HepG2 (cell line): ENCODE results near the gene NNMT. TPM values are rescaled to one million over a fixed set of nuclear protein-coding genes. Genes with fewer than 3 reads are reported as not detected.

Experiments used
- DNMT3B ChIP-seq: conservative IDR thresholded peaks from 2 replicates; pipeline ENCODE4 v1.6.1; 2016; ENCODE audit warnings: missing biosample characterization, control low read depth
- RXRA ChIP-seq: sonication (generic); formaldehyde crosslinking; IDR thresholded peaks from 2 replicates; pipeline ENCODE4 v1.5.1; 2020; ENCODE audit warnings: missing genetic modification reagents
- SP2 ChIP-seq: sonication (generic); formaldehyde crosslinking; IDR thresholded peaks from 2 replicates; pipeline ENCODE4 v1.5.1; 2020; ENCODE audit warnings: mild to moderate bottlenecking, missing genetic modification reagents
- STAG1 ChIP-seq: sonication (generic); formaldehyde crosslinking; IDR thresholded peaks from 2 replicates; pipeline ENCODE4 v1.4.0; 2020; ENCODE audit warnings: missing genetic modification reagents
- ZFX ChIP-seq: sonication (generic); formaldehyde crosslinking; IDR thresholded peaks from 2 replicates; pipeline ENCODE4 v1.4.0; 2020; ENCODE audit warnings: mild to moderate bottlenecking, low read depth, missing genetic modification reagents, moderate library complexity
- ZNF180 ChIP-seq: sonication (generic); formaldehyde crosslinking; IDR thresholded peaks from 2 replicates; pipeline ENCODE4 v1.4.0; 2020; ENCODE audit warnings: low read depth, missing genetic modification reagents, borderline replicate concordance
- ZNF781 ChIP-seq: sonication (generic); formaldehyde crosslinking; IDR thresholded peaks from 2 replicates; pipeline ENCODE4 v1.5.1; 2020; ENCODE audit warnings: borderline replicate concordance, mild to moderate bottlenecking, missing genetic modification reagents; ENCODE audit errors: not compliant biosample characterization
- ZNF839 ChIP-seq: sonication (generic); formaldehyde crosslinking; IDR thresholded peaks from 2 replicates; pipeline ENCODE4 v1.4.0; 2020; ENCODE audit warnings: missing genetic modification reagents, mild to moderate bottlenecking, borderline replicate concordance
- polyA plus RNA-seq, 8 experiments: library from polyadenylated mRNA; depleted of rRNA in 3 of 8; stranded (reverse) in 7 of 8; unstranded in 1 of 8; fragments of >200 nt; fragmentation: Illumina TruSeq in 4 of 8; extraction: Trizol in 4 of 8; gene quantifications; 2 replicates each; pipeline versions ENCODE4 v1.2.1 to v1.2.3, GENCODE V29; 2011 to 2016; ENCODE audit warnings: low read depth in 4 of 8, missing spikeins in 1 of 8, mixed read lengths in 1 of 8; ENCODE audit not compliant: insufficient read depth in 1 of 8
- total RNA-seq, 5 experiments: library from RNA; depleted of rRNA; stranded (reverse); fragments of >200 nt; fragmentation: Illumina TruSeq; extraction: Trizol; gene quantifications; 2 replicates each; pipeline ENCODE4 v1.2.3, GENCODE V29; 2016; ENCODE audit warnings: low read depth in 1 of 5
- TF ChIP-seq, protein P1 (sequence below): sonication (generic); formaldehyde crosslinking; IDR thresholded peaks from 2 replicates; pipeline ENCODE4 v1.4.0; 2020; ENCODE audit warnings: missing genetic modification reagents
- TF ChIP-seq, protein P2 (sequence below): sonication (generic); formaldehyde crosslinking; IDR thresholded peaks from 2 replicates; pipeline ENCODE4 v1.5.1; 2020; ENCODE audit warnings: missing genetic modification reagents, mild to moderate bottlenecking, borderline replicate concordance
- TF ChIP-seq, protein P3 (sequence below), 2 experiments: sonication (generic) in 1 of 2; formaldehyde crosslinking in 1 of 2; IDR thresholded peaks; 2 replicates each; pipeline versions ENCODE4 v1.5.1 to v1.6.1; 2011 to 2020; ENCODE audit warnings: borderline replicate concordance in 1 of 2, low read depth in 1 of 2, low read length in 1 of 2, mild to moderate bottlenecking in 1 of 2, missing genetic modification reagents in 1 of 2, moderate library complexity in 1 of 2

NNMT gene
- total and polyA plus RNA-seq, 2 of the 13 experiments (the other 11 are each of a cell fraction or from before 2014, with no cell fraction given), result 0.13 TPM; not detected in 1

DNA sequence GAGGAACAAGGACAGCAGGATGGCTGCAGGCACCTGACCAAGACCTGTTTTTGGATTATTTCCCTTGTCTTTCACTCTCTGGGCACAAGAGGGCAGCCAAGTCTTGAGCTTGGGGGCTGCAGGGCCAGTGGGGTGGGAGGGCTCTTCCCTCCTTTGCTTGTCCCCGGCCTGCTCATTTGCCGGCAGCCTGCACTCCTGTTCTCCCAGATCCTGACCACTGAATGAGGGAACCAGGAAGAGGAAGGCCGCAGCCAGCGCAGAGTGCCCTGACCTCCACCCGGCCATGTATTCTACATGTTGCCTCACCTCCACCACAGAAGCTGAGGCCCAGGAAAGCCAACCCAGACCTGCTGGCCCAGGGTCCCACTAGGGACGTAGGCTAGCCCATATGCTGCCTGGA is 15.5 kb upstream of the NNMT start (continued):
- TF ChIP-seq, protein P1, sequence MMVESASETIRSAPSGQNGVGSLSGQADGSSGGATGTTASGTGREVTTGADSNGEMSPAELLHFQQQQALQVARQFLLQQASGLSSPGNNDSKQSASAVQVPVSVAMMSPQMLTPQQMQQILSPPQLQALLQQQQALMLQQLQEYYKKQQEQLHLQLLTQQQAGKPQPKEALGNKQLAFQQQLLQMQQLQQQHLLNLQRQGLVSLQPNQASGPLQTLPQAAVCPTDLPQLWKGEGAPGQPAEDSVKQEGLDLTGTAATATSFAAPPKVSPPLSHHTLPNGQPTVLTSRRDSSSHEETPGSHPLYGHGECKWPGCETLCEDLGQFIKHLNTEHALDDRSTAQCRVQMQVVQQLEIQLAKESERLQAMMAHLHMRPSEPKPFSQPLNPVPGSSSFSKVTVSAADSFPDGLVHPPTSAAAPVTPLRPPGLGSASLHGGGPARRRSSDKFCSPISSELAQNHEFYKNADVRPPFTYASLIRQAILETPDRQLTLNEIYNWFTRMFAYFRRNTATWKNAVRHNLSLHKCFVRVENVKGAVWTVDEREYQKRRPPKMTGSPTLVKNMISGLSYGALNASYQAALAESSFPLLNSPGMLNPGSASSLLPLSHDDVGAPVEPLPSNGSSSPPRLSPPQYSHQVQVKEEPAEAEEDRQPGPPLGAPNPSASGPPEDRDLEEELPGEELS (CRISPR knock-in tag), result no peak
- TF ChIP-seq DNMT3B (CRISPR knock-in tag) (no peak), STAG1 (peak; percentile 85), SP2 (CRISPR knock-in tag) (no peak), RXRA (CRISPR knock-in tag) (no peak), ZNF839 (CRISPR knock-in tag) (no peak), ZFX (CRISPR knock-in tag) (peak; percentile 40; the same call in 1 of the 2 replicates), ZNF781 (CRISPR knock-in tag) (no peak), ZNF180 (CRISPR knock-in tag) (no peak)
- TF ChIP-seq, protein P2, sequence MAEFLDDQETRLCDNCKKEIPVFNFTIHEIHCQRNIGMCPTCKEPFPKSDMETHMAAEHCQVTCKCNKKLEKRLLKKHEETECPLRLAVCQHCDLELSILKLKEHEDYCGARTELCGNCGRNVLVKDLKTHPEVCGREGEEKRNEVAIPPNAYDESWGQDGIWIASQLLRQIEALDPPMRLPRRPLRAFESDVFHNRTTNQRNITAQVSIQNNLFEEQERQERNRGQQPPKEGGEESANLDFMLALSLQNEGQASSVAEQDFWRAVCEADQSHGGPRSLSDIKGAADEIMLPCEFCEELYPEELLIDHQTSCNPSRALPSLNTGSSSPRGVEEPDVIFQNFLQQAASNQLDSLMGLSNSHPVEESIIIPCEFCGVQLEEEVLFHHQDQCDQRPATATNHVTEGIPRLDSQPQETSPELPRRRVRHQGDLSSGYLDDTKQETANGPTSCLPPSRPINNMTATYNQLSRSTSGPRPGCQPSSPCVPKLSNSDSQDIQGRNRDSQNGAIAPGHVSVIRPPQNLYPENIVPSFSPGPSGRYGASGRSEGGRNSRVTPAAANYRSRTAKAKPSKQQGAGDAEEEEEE (CRISPR knock-in tag), result no peak
- TF ChIP-seq, protein P3, sequence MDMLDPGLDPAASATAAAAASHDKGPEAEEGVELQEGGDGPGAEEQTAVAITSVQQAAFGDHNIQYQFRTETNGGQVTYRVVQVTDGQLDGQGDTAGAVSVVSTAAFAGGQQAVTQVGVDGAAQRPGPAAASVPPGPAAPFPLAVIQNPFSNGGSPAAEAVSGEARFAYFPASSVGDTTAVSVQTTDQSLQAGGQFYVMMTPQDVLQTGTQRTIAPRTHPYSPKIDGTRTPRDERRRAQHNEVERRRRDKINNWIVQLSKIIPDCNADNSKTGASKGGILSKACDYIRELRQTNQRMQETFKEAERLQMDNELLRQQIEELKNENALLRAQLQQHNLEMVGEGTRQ (IDR thresholded peaks at IDR 0.05; ENCODE audit: low read depth, low read length), result no peak
- TF ChIP-seq, protein P3 (CRISPR knock-in tag; IDR thresholded peaks at IDR 0.05; ENCODE audit: borderline replicate concordance), result no peak
- TF ChIP-seq, all 625 proteins: peak for 13
